HG02610 (cell line): ENCODE data around the gene KCNH8.

Experiments
- ATAC-seq: cut with Tn5 transposase; IDR thresholded peaks from one replicate; pipeline ENCODE4 v1.9.1; 2021; ENCODE audit warnings: mild to moderate bottlenecking, moderate library complexity; ENCODE audit not compliant: unreplicated experiment

Gene KCNH8

DNA sequence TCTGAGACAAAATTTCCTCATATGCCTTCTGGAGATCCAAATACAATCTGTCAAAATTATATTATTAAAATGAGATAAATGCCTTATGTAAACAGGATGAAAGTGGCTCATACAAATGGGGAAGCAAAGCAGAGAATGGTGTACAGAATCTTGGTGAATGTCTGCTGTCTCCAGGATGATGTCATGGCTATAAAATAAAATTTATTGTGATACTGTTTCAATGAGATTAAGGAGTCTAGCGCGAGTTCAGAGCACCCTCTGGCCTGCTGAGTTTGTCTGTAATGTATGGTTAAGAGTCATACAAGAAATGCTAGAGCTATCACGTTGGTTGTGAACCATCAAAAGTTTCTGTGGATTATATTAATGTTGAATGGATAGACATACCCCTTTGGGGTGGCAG, 426.0 kb downstream of the KCNH8 start:
- no peak for ATAC-seq

DNA sequence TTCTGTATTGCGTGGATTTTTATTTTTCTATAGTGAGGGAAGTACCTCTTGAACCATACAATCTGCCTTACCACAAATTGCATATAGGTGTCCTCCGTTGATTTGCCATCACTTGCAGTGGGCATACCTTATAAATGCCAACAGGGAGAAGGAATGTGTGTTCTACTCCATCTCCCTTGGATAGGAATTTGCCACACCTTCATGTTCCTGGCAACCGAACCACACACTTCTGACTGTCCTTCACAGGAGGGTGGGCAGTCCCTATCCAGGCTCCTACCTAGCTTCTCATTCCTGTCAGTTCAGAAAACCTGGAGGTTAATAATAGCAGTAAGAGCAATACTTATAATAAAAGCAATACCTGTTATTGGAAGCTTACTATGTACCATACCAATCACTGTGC, 428.0 kb downstream of the KCNH8 start:
- ATAC-seq, result no peak
